K562 (cell line): ENCODE results near the gene HGD. TPM values are rescaled to one million over a fixed set of nuclear protein-coding genes. Genes with fewer than 3 reads are reported as not detected.

Experiments used
- CHCHD3 ChIP-seq: fragments of 250-450 bp; sonication (Bioruptor Pico); IDR thresholded peaks from 2 replicates; pipeline ENCODE4 v2.1.2; 2022; ENCODE audit warnings: mild to moderate bottlenecking
- FOXJ2 ChIP-seq: fragments of 200-800 bp; sonication (Bioruptor generic); IDR thresholded peaks from 2 replicates; pipeline ENCODE4 v1.6.1; 2016; ENCODE audit warnings: missing genetic modification characterization, missing compliant biosample characterization
- GABPB1 ChIP-seq: sonication (generic); formaldehyde crosslinking; IDR thresholded peaks from 2 replicates; pipeline ENCODE4 v1.8.0; 2022; ENCODE audit warnings: mild to moderate bottlenecking, missing genetic modification reagents
- NEUROD1 ChIP-seq: fragments of 150-350 bp; IDR thresholded peaks from 2 replicates; pipeline ENCODE4 v1.6.1; 2014; ENCODE audit warnings: borderline replicate concordance, low read length, low read depth; ENCODE audit not compliant: partially characterized antibody
- SMARCA4 ChIP-seq: fragments of 450-650 bp; IDR thresholded peaks from 2 replicates; pipeline ENCODE4 v1.6.1; 2016
- TARDBP ChIP-seq: fragments of 450-650 bp; IDR thresholded peaks from 2 replicates; pipeline ENCODE4 v1.6.1; 2016
- TBL1XR1 ChIP-seq, 2 experiments: IDR thresholded peaks; 2 replicates each; pipeline ENCODE4 v1.6.1; 2012; ENCODE audit warnings: improper control_type of control experiment in 2 of 2, low read length in 2 of 2, mild to moderate bottlenecking in 1 of 2
- TEAD4 ChIP-seq, 2 experiments: sonication (generic) in 1 of 2; formaldehyde crosslinking in 1 of 2; IDR thresholded peaks; 2 replicates each; pipeline versions ENCODE4 v1.6.1 to v1.8.0; 2012 to 2022; ENCODE audit warnings: borderline replicate concordance in 1 of 2, inconsistent platforms in 1 of 2, low read length in 1 of 2, mild to moderate bottlenecking in 1 of 2, missing genetic modification reagents in 1 of 2
- ZSCAN29 ChIP-seq: fragments of 450-650 bp; IDR thresholded peaks from 2 replicates; pipeline ENCODE4 v1.6.1; 2017
- polyA plus RNA-seq, 8 experiments: library from polyadenylated mRNA; depleted of rRNA in 4 of 8; stranded (reverse) in 5 of 8; unstranded in 3 of 8; fragments of >200 nt; fragmentation: Nextera tagmentation in 2 of 8; fragmentation: Illumina TruSeq in 1 of 8; extraction: Ambion mirVana in 2 of 8; extraction: Trizol in 1 of 8; gene quantifications; 2 replicates each; pipeline versions ENCODE4 v1.2.1 to v1.2.3, GENCODE V29; 2011 to 2014; ENCODE audit warnings: inconsistent platforms in 1 of 8, missing spikeins in 1 of 8
- total RNA-seq, 7 experiments: library from RNA; depleted of rRNA in 6 of 7; stranded (reverse); fragments of >200 nt in 6 of 7; fragmentation: Illumina TruSeq in 2 of 7; extraction: Trizol in 2 of 7; gene quantifications; 2 replicates each; pipeline versions ENCODE4 v1.2.1 to v1.2.3, GENCODE V29; 2011 to 2021; ENCODE audit warnings: low replicate concordance in 1 of 7
- TF ChIP-seq, protein P1 (sequence below): fragments of 450-650 bp; IDR thresholded peaks from 2 replicates; pipeline ENCODE4 v1.6.1; 2016; ENCODE audit warnings: mild to moderate bottlenecking, moderate library complexity
- TF ChIP-seq, protein P2 (sequence below): sonication (generic); formaldehyde crosslinking; IDR thresholded peaks from 2 replicates; pipeline ENCODE4 v1.8.0; 2023; ENCODE audit warnings: mild to moderate bottlenecking, missing genetic modification reagents

HGD gene
- total and polyA plus RNA-seq, 9 of the 15 experiments (the other 6 are each of a cell fraction or from before 2014, with no cell fraction given) = 0.08 to 0.25 (median 0.17) TPM; not detected in 4

DNA sequence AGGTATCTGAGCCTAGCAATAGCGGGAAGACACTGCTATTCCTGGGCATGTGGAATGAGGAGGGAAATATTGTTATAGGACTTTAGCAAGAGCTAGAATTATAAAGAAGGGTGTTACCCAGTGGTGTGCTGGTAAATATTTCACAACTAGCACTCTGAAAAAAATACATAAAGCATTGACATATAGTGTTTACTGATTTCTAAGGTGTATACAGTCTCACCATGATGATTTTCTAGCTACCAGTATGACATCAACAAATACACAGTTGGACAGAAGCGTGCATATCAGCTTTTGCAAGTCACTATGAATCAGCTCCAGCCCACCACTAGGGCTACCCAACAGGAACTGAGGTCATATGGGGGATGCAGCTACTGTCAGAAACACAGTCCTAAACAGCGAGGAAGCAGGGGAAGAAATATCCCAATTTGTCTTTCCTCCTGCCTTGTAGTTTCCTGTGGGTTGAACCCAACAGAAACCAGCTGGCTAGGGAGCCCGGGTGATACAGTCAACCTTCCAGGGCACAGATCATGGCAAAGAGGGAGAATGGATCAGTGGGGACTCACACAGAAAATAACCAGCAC is 39.6 kb downstream of the HGD start (continued):
- TF ChIP-seq, protein P1, sequence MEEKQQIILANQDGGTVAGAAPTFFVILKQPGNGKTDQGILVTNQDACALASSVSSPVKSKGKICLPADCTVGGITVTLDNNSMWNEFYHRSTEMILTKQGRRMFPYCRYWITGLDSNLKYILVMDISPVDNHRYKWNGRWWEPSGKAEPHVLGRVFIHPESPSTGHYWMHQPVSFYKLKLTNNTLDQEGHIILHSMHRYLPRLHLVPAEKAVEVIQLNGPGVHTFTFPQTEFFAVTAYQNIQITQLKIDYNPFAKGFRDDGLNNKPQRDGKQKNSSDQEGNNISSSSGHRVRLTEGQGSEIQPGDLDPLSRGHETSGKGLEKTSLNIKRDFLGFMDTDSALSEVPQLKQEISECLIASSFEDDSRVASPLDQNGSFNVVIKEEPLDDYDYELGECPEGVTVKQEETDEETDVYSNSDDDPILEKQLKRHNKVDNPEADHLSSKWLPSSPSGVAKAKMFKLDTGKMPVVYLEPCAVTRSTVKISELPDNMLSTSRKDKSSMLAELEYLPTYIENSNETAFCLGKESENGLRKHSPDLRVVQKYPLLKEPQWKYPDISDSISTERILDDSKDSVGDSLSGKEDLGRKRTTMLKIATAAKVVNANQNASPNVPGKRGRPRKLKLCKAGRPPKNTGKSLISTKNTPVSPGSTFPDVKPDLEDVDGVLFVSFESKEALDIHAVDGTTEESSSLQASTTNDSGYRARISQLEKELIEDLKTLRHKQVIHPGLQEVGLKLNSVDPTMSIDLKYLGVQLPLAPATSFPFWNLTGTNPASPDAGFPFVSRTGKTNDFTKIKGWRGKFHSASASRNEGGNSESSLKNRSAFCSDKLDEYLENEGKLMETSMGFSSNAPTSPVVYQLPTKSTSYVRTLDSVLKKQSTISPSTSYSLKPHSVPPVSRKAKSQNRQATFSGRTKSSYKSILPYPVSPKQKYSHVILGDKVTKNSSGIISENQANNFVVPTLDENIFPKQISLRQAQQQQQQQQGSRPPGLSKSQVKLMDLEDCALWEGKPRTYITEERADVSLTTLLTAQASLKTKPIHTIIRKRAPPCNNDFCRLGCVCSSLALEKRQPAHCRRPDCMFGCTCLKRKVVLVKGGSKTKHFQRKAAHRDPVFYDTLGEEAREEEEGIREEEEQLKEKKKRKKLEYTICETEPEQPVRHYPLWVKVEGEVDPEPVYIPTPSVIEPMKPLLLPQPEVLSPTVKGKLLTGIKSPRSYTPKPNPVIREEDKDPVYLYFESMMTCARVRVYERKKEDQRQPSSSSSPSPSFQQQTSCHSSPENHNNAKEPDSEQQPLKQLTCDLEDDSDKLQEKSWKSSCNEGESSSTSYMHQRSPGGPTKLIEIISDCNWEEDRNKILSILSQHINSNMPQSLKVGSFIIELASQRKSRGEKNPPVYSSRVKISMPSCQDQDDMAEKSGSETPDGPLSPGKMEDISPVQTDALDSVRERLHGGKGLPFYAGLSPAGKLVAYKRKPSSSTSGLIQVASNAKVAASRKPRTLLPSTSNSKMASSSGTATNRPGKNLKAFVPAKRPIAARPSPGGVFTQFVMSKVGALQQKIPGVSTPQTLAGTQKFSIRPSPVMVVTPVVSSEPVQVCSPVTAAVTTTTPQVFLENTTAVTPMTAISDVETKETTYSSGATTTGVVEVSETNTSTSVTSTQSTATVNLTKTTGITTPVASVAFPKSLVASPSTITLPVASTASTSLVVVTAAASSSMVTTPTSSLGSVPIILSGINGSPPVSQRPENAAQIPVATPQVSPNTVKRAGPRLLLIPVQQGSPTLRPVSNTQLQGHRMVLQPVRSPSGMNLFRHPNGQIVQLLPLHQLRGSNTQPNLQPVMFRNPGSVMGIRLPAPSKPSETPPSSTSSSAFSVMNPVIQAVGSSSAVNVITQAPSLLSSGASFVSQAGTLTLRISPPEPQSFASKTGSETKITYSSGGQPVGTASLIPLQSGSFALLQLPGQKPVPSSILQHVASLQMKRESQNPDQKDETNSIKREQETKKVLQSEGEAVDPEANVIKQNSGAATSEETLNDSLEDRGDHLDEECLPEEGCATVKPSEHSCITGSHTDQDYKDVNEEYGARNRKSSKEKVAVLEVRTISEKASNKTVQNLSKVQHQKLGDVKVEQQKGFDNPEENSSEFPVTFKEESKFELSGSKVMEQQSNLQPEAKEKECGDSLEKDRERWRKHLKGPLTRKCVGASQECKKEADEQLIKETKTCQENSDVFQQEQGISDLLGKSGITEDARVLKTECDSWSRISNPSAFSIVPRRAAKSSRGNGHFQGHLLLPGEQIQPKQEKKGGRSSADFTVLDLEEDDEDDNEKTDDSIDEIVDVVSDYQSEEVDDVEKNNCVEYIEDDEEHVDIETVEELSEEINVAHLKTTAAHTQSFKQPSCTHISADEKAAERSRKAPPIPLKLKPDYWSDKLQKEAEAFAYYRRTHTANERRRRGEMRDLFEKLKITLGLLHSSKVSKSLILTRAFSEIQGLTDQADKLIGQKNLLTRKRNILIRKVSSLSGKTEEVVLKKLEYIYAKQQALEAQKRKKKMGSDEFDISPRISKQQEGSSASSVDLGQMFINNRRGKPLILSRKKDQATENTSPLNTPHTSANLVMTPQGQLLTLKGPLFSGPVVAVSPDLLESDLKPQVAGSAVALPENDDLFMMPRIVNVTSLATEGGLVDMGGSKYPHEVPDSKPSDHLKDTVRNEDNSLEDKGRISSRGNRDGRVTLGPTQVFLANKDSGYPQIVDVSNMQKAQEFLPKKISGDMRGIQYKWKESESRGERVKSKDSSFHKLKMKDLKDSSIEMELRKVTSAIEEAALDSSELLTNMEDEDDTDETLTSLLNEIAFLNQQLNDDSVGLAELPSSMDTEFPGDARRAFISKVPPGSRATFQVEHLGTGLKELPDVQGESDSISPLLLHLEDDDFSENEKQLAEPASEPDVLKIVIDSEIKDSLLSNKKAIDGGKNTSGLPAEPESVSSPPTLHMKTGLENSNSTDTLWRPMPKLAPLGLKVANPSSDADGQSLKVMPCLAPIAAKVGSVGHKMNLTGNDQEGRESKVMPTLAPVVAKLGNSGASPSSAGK = peak; percentile 60
- TF ChIP-seq TEAD4 (IDR thresholded peaks at IDR 0.05; ENCODE audit: low read length) (no peak), TEAD4 (CRISPR knock-in tag; IDR thresholded peaks at IDR 0.05; ENCODE audit: borderline replicate concordance) (no peak), TBL1XR1 (IDR thresholded peaks at IDR 0.05; ENCODE audit: low read length in 2 of 2) (0 out of 4 replicates have a peak, but pooled peaks of 1 of the 2 experiments have one; percentile 33), NEUROD1 (peak; percentile 54), CHCHD3 (CRISPR knock-in tag) (no peak), FOXJ2 (tag) (peak; percentile 79), SMARCA4 (peak; percentile 77), TARDBP (0 out of 2 replicates have a peak, but pooled peaks have one; percentile 27), GABPB1 (CRISPR knock-in tag) (peak; percentile 73), ZSCAN29 (no peak)
- TF ChIP-seq, protein P2, sequence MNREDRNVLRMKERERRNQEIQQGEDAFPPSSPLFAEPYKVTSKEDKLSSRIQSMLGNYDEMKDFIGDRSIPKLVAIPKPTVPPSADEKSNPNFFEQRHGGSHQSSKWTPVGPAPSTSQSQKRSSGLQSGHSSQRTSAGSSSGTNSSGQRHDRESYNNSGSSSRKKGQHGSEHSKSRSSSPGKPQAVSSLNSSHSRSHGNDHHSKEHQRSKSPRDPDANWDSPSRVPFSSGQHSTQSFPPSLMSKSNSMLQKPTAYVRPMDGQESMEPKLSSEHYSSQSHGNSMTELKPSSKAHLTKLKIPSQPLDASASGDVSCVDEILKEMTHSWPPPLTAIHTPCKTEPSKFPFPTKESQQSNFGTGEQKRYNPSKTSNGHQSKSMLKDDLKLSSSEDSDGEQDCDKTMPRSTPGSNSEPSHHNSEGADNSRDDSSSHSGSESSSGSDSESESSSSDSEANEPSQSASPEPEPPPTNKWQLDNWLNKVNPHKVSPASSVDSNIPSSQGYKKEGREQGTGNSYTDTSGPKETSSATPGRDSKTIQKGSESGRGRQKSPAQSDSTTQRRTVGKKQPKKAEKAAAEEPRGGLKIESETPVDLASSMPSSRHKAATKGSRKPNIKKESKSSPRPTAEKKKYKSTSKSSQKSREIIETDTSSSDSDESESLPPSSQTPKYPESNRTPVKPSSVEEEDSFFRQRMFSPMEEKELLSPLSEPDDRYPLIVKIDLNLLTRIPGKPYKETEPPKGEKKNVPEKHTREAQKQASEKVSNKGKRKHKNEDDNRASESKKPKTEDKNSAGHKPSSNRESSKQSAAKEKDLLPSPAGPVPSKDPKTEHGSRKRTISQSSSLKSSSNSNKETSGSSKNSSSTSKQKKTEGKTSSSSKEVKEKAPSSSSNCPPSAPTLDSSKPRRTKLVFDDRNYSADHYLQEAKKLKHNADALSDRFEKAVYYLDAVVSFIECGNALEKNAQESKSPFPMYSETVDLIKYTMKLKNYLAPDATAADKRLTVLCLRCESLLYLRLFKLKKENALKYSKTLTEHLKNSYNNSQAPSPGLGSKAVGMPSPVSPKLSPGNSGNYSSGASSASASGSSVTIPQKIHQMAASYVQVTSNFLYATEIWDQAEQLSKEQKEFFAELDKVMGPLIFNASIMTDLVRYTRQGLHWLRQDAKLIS (CRISPR knock-in tag) = 0 out of 2 replicates have a peak, but pooled peaks have one; percentile 78
